AG09309 (cell line): Measurements from ENCODE around the gene IMPDH1.

Experiments
- DNase-seq: peaks from one replicate; pipeline ENCODE4 v3.0.0-alpha.2; 2010; ENCODE audit warnings: low read depth
- H3K4me3 ChIP-seq: 2 replicates; pipeline ENCODE4 v1.5.1; 2011; ENCODE audit warnings: mild to moderate bottlenecking, low read depth, low read length, moderate library complexity; ENCODE audit not compliant: control insufficient read depth
- TF ChIP-seq, protein P1 (sequence below): IDR thresholded peaks from 2 replicates; pipeline ENCODE4 v1.5.1; 2011; ENCODE audit warnings: mild to moderate bottlenecking, low read depth, low read length, inconsistent platforms; ENCODE audit not compliant: insufficient read depth, control insufficient read depth; ENCODE audit errors: missing control alignments

IMPDH1 gene

GRCh38 chr7:128453836-128454804 lies 44.3 kb upstream of the IMPDH1 start:
- TF ChIP-seq, protein P1, sequence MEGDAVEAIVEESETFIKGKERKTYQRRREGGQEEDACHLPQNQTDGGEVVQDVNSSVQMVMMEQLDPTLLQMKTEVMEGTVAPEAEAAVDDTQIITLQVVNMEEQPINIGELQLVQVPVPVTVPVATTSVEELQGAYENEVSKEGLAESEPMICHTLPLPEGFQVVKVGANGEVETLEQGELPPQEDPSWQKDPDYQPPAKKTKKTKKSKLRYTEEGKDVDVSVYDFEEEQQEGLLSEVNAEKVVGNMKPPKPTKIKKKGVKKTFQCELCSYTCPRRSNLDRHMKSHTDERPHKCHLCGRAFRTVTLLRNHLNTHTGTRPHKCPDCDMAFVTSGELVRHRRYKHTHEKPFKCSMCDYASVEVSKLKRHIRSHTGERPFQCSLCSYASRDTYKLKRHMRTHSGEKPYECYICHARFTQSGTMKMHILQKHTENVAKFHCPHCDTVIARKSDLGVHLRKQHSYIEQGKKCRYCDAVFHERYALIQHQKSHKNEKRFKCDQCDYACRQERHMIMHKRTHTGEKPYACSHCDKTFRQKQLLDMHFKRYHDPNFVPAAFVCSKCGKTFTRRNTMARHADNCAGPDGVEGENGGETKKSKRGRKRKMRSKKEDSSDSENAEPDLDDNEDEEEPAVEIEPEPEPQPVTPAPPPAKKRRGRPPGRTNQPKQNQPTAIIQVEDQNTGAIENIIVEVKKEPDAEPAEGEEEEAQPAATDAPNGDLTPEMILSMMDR = no peak
- DNase-seq = peak; percentile 52
- no peak overlapping the region for H3K4me3 ChIP-seq

GRCh38 chr7:128452552-128452951 lies 42.8 kb upstream of the IMPDH1 start:
- no peak overlapping the region for H3K4me3 ChIP-seq
- DNase-seq = no peak
- TF ChIP-seq, protein P1 = no peak

- no peak for DNase-seq
- TF ChIP-seq, protein P1 = no peak
- no peak overlapping the region for H3K4me3 ChIP-seq
Observed at GRCh38 chr7:128450913-128451312, 41.1 kb upstream of the IMPDH1 start.

- TF ChIP-seq, protein P1 = no peak
- H3K4me3 ChIP-seq = no peak overlapping the region
- DNase-seq = no peak
Observed at GRCh38 chr7:128450409-128450808, 40.6 kb upstream of the IMPDH1 start.

DNA sequence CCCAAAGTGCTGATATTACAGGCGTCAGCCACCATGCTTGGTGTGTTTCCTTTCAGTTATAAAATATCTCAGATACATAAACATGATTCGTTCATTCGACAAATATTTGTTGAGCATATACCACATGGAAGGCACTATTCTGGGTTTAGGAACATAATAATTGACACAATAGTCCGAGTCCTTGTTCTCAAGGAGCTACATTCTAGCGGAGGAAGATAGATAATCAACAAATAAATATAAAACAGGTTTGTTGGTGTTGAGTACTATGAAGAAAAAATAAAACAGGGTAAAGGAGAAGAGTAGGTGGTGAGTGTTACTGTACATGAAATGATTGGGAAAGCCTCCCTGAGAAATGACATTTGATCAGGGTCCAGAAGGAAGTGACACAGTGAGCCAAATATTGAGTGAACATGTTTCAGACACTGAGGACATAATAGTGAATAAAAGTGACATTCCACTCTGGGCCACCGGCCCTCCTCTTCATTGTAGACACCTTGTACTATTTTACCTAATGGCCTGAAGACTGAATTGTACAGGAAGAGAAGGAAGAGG lies 39.0 kb upstream of the IMPDH1 start:
- no peak overlapping the region for H3K4me3 ChIP-seq
- TF ChIP-seq, protein P1 = no peak
- no peak for DNase-seq

DNA sequence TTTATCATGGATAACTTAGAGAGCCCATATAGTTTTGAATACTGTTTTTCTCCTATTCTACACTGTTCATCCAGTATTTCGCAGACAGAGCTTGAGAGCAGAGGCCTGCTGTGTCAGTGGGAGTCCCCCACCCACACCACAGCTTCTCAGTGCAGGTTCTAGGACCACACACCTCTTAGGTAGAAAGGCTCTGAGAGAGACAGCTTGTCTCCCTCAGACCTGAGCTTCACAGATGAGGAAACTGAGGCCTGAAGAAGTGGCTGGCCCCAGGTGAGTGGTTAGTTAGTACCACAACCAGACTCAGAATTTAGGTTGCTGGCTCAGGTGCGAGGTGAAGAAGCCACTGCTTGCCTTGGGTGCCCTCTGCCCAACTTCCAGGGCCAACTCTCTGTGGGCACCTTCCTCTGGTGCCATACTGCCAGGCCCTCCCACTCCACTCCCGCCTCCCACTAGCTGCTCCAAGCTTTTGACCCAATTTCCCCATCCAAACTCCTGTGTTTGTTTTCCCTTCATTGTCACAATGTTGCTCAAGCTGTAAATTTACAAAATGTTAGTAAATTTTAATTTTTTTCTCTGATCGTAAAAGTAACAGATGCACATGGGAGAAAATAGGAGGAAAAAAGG lies 38.3 kb upstream of the IMPDH1 start:
- TF ChIP-seq, protein P1 = no peak
- no peak overlapping the region for H3K4me3 ChIP-seq
- DNase-seq = no peak
